GM19240 (cell line): ENCODE measurements around the gene RALGAPB.
"Not testable (repeated sequence)": the region's sequence is repeated elsewhere in the genome, so short reads cannot be mapped to it uniquely, and the experiment has no call there.

ENCODE experiments used
- DNase-seq: peaks from one replicate; pipeline ENCODE4 v3.0.0; 2011; ENCODE audit warnings: low spot score; ENCODE audit not compliant: insufficient read length

Gene RALGAPB

GRCh38 chr20:38446441-38447209 is 26.0 kb upstream of the RALGAPB start:
- DNase-seq, result peak; percentile 75

DNA sequence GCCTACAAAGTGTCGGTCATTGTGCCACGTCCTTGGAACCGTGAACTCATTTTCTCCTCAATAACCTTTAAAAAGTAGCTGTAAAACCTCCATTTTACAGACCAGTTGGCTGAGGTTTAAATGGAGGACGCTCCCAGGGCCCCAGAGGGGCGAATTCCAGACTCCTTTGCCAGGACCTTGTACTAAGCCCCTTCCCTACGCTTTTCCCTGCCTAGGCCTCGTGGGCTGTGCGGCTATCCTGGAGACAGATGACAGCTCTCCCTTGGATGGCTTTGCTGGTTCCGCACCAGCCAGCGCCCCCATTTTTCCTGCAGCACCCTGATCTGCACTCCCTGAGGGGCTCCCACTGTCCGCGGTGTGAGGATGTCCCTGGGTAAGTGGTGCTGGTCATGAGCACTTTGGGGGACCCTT is 25.4 kb upstream of the RALGAPB start:
- no peak for DNase-seq

DNA sequence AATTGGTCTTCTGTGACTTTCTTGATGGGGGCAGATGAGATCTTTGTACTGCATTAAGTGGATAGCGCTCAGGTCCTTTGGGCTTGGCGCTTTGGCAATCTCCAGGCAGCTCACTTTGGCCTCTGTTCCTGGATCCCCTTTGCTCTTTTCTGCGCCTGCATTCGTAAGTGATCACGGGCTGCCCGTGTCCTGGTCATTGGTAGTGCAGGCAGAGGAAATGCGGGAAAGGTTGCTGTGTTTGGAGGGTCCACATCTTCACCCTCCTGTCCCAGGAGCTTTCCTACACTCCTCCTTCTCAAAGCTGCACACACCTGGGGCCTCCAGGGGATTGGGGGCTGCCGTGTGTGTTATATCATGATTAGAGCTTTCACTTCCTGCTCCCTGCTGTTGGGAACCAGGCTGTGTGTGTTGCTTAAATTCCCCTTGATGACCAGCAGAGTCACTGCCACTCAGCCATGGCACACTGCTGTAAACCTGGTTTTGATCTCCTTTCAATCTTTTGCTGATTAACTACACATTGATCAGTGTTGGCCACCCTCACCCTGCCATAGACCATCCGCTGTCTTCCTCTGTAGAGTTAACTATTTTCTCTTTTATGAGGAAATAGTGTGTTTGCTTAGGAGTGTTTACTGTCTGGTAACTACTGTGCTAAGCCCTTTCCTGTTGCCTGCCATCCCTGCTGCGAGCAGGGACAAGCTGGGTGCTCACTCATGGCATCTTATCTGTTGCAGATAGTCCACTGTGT is 24.5 kb upstream of the RALGAPB start:
- DNase-seq, result no peak

DNA sequence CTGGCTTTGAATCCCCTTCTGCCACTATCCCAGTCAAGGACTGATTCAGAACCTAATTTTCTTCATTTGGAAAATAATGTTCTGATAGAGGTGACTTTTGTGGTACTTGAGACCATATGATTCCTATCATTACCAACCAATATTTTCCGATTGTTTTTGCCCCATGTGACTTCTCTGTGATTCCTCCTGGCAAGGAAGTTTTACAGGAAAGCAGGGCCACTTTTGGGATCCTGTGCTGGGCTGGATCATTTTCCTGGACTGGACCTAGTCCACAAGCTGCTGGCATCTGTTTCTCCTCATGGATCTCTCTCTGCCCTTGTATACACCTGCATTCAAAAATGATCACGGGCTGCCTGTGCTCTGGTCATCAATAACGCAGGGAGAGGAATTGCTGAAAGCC is 23.6 kb upstream of the RALGAPB start:
- no peak for DNase-seq

GRCh38 chr20:38450412-38450975 is 22.1 kb upstream of the RALGAPB start:
- no peak for DNase-seq

GRCh38 chr20:38452880-38453624 is 19.6 kb upstream of the RALGAPB start:
- no peak for DNase-seq

DNA sequence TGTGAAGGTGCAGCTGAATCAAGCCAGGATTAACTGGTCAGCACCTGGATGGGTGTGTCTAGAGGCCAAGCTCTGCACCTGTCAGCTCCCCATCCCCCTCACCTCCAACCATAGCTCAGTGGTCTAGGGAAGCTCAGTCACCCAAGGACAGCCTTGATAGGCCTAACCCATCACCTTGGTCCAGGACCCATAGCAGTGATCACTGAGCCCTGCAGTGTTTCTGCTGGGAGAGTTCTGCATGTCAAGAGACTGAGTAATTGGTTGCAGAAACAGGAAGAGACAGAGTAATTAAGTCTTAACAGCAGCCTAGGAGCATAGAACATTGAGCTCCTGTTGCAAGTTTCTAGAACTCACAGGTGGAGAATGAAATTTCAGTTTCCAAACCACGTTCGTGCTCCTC is 18.7 kb upstream of the RALGAPB start:
- DNase-seq, result no peak

GRCh38 chr20:38454556-38455473 is 17.8 kb upstream of the RALGAPB start:
- DNase-seq, result no peak

- DNase-seq, result no peak
These were observed 14.3 kb upstream of the RALGAPB start for GRCh38 chr20:38458314-38458713.

DNA sequence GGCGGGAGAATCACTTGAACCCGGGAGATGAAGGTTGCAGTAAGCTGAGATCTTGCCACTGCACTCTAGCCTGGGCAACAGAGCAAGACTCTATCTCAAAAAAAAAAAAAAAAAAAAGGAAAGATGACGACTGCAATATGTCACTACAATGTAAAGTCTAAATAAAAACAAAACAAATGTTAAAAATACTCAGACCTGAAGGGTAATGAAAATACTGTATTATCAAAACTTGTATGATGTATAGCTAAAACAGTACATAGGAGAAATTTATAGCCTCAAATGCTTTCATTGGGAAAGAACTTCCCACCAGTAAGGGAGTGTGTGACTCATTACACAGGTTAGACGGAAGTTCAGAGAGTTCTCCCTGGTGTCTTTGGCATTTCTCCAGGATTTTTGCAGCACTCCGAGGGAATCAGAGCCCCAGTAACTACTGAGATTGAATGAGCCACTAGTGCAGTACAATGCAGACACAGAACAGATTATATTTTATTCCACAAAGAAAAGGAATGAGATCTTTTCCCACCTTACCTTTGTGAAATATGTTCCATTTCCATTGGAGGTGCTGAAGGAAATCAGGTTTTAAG is 12.5 kb upstream of the RALGAPB start:
- no peak for DNase-seq

- DNase-seq, result not testable (repeated sequence)
These were observed 12.0 kb upstream of the RALGAPB start for GRCh38 chr20:38460631-38461030.

GRCh38 chr20:38461167-38461566 is 11.5 kb upstream of the RALGAPB start:
- DNase-seq, result not testable (repeated sequence)

DNA sequence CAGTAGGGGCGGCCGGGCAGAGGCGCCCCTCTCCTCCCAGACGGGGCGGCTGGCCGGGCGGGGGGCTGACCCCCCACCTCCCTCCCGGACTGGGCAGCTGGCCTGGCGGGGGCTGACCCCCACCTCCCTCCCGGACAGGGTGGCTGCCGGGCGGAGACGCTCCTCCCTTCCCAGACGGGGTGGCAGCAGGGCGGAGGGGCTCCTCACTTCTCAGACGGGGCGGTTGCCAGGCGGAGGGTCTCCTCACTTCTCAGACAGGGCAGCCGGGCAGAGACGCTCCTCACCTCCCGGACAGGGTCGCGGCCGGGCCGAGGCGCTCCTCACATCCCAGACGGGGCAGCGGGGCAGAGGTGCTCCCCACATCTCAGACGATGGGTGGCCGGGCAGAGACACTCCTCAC is 11.1 kb upstream of the RALGAPB start:
- not testable (repeated sequence) for DNase-seq

DNA sequence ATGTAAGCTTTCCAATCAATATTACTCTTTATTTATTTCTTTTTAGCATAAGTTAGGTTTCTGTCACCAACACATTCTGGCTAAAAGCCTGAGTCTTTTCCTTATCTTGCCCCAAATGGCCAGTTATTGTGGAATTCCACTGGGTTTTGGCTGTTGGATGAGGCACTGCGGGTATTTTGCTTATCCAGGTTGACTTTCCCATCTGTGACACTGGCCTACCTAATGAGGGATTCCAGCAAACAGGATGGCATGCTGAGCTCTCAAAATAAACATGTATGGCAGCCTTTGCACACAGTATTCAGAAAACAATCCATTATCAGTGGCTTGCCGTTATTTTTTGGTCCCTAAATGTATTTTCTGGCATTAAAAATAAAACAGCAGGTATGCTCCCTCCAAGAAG is 6.5 kb upstream of the RALGAPB start:
- DNase-seq, result no peak

DNA sequence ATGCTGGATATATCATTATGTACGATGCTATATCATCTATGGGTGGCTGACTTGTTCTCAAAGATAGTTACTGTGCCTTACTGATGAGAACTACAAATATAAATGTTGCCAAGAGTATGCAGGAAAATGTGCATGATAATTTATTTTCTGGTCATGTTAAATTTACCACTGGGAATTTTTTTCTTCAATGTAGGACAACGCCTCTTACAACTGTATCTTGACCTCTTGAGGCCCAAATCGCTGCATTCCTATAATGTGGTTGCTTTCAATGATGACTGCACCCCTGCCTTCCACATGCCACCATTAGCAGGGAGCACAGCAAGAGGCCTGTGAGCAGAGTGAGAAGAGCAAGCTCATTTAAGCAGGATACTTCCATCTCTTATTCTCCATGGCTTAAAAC is 5.7 kb upstream of the RALGAPB start:
- DNase-seq, result no peak

- DNase-seq, result no peak
These were observed 1.4 kb upstream of the RALGAPB start for GRCh38 chr20:38471245-38471644.

DNA sequence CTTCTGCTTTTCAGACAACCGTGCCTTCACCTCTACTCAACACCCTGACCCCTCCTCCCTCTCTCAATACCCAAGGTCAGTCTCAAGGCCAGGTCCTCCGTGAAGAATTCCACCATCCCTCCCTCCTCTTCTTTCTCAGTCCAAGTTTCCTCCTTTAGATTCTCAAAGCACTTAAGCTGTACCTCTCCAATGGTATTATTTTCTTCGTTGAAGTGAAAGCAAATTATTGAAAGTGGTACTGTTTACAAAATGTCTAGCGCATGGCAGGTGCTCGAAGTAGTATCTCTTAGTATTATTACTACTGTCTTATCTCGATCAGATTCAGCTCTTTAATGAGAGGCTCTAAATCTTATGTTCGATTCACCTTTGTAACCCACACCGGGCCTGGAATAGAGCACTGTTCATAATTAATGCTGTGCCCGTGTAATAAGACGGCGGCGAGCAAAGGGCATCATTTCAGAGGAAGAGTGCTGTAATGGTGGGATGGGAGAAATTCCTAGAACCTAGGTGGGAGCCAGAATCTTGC is 593 bp upstream of the RALGAPB start:
- no peak for DNase-seq

- DNase-seq, result no peak
These were observed 738 bp downstream of the RALGAPB start for GRCh38 chr20:38473367-38473795.

GRCh38 chr20:38477747-38478146 is 5.1 kb downstream of the RALGAPB start:
- DNase-seq, result no peak

DNA sequence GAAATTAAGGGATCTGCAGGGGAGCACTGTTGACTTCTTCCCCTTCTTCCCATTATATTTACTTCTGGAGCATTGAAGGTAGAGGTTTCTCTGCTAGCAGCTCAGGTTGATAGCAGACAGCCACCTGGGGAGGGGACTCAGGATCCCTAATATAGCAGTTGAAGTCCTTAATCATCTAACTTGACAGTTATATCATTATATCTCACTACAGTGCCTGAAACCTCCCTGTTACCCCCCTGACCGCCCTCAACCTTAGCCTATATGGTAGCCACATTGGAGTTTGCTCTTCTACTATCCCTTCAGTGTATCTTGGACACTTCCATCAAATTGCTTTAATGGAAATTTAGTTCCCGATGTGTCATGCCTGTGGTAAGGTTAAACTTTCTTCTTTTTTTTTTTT is 7.0 kb downstream of the RALGAPB start:
- DNase-seq, result no peak
